Brain pericyte (primary cell): ENCODE data around the gene MIER3.
"Not testable (repeated sequence)": the region's sequence is repeated elsewhere in the genome, so short reads cannot be mapped to it uniquely, and the experiment has no call there.

ENCODE experiments used
- DNase-seq: peaks from one replicate; pipeline ENCODE4 v3.0.0-alpha.2; 2012; ENCODE audit warnings: low read depth, low spot score

MIER3 gene, protein sequence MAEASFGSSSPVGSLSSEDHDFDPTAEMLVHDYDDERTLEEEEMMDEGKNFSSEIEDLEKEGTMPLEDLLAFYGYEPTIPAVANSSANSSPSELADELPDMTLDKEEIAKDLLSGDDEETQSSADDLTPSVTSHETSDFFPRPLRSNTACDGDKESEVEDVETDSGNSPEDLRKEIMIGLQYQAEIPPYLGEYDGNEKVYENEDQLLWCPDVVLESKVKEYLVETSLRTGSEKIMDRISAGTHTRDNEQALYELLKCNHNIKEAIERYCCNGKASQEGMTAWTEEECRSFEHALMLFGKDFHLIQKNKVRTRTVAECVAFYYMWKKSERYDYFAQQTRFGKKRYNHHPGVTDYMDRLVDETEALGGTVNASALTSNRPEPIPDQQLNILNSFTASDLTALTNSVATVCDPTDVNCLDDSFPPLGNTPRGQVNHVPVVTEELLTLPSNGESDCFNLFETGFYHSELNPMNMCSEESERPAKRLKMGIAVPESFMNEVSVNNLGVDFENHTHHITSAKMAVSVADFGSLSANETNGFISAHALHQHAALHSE

DNA sequence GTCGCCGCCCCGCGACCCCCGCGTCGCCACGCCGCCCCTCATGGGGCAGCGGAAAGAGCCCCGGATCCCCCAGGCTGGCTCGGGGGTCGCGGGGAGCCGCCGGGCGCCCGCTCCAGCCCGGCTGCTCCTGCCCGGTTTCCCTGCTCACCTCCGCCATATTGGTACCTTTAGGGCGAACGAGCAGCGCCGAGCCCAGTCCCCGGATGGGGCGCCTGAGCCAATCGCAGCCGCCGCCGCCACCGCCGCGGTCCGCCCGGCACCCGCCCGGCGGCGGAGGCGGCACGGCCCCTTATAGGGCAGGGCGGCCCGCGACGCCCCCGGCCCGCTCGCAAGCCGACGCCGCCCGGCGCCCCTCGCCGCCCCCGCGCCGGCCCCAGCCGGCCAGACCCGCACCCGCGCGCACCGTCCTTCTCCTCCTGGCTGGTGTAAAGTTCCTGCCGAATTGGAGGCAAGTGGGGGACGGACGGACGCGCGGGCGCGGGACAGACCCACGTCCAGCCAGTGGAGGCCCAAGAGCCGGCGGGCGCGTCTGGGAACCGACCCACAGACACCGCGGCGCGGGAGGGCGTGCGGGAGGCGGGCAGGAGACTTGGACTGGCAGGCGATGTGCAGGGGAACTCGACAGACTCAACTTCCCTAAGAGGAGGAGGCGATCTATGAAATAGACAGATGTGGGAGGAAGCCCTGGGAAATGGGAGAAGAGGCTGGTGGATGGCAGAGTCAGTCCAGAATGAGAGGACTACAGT, at the start of gene MIER3:
TSS of gene MIER3 (minus strand) at position 178 of the 746 bp plus-strand sequence. CDS start at position 157, 21 bp downstream.
- DNase-seq, result no peak

DNA sequence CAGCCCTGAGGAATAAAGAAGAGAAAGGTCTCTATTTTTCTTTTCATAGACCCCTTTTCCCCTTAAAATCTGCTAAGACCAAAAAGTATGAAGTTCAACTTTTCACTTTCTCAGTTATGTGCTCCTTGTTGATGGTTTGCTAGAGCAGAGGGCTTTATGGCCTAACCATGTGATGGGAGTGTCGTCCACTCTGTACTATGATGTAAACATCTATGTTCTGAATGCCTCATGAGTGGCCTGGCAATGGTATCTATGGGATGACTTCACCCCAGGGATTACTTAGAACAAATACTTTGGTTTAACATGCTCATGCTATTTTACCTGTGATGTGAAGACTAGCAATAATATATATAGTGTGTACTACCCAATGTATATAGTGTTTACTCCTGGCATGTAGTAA, 43.7 kb upstream of the MIER3 start:
- no peak for DNase-seq

DNA sequence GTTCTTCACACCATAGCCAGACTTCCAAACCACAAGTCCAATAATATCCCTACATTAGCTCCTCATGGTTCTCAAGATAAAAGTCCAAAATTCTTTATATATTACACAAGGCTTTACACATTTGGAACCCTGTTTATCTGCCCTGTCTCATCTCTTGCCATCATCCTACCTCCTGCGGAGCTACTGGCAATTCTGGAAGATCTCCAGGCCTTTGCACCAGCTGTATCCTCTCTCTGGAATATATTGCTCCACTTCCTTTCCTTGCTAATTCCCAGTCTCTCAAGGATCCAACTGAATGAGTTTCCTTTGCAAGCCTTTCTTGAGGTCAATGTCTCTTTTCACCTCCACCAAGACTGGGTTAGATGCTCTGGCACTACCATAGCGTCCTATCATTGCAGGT, 41.3 kb upstream of the MIER3 start:
- DNase-seq, result no peak

DNA sequence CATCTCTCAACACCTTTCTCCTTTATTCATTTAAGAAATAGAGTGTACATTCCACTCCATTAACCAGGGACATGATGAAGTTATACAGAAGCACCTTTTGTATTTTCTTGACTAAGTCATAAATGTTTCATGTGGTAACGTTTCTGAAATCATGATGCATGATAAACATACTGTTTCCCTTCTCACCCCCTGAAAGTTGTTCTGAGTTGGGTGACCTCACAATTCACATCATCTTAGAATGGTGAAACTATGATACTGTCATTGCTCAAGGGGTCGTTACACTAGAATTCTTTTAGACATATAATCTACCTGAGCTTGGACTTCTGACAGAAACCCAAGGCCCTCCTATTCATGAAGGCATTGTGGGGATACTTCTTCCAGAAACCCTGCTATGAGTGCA, 37.8 kb upstream of the MIER3 start:
- no peak for DNase-seq

DNA sequence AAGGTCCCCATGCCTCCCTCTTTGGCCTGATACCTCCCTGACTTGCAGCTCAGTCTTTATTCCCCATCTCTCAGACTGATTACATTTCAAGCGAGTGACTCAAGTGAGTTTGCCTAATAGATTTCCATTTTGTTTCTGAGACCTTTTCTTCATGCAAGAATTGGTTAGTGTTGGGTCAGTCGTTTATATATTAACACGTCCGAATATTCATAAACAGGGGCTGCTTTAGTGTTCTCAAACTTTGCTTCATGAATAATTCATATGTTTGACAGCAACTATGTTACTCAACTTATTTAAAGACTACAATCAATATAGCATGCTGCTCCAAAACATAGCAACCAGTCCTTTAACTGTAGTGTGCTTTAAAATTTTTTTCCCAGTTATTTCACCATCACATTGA, 36.6 kb upstream of the MIER3 start:
- no peak for DNase-seq

DNA sequence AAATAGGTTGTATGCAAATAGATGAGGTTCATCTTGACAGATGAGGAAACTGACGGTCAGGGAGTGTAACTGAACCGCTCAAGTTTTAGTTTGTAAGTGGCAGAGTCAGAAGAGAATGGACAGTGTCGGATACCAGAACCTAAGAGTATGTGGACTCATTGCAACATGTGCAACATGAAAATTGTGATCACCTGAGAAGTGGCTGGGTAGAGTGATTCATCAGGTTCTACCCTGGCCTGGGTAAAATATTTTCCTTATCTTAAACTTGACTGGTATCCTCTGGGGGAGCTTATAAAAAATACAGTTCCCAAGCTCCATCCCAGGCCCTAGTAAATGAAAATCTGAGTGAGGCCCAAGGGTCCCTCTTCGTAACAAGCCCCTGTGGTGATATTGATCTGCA, 35.2 kb upstream of the MIER3 start:
- DNase-seq, result no peak

DNA sequence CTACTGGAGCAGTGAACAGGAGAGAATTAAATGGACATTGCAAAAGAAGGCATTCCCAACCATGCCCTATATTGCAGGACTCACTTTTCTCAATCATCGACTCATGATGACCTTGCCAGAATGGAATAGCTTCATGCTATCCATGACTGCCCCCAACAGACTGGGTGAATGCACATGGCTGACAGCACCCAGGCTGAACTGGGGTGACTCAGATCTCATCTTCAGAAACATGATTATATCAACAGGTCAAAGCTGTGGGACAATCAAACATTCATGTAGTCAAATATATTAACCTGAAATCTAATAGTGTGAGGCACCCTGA, 34.7 kb upstream of the MIER3 start:
- DNase-seq, result no peak

DNA sequence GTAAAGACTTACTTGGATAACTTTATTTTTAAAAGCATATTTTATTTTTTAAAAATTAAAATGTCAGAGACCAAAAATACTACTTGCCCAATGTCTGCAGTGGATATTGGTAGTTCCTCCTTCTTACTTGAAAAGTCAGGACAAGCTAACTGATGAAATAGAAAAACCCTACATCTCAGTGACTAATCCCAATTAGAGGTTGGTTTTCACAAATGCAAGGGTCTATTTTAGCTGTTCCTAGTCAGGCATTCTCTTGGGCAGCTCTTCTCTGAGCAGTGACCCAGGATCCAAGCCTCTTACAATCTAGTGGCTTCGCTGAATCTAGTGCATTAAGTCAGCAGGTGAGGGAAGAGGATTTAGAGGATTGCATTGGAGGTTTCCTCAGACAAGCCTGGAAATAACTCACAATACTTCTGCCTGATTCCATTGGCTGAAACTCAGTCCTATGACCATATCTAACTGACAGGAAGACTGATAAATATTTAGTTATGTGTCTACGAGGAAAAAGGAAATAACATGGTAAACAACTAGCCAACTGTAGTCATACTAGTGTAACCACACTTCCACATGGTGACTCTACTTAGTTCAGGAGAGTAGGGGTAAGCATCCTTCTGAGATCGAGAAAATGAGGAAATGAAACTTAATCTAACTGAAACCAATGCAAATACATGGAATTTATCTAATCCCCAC, 34.2 kb upstream of the MIER3 start:
- DNase-seq, result no peak

DNA sequence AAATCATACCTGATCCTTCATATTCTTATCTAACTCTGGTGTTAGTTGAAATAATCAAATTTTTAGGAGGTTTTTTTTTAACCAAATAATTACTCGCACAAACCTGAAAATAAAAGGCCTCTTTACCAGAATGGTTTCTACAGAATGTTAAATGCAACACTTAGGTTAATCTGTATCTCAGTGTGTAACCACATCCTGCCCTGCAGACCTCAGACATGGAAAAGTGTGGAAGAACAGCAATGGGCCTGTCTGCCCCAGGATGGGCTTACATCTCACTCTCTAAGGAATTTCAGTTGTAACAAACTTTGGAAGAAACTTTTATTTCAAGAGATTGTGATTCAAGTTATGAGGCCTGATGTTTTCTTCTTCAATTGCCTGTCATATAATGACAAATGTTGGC, 32.5 kb upstream of the MIER3 start:
- no peak for DNase-seq

DNA sequence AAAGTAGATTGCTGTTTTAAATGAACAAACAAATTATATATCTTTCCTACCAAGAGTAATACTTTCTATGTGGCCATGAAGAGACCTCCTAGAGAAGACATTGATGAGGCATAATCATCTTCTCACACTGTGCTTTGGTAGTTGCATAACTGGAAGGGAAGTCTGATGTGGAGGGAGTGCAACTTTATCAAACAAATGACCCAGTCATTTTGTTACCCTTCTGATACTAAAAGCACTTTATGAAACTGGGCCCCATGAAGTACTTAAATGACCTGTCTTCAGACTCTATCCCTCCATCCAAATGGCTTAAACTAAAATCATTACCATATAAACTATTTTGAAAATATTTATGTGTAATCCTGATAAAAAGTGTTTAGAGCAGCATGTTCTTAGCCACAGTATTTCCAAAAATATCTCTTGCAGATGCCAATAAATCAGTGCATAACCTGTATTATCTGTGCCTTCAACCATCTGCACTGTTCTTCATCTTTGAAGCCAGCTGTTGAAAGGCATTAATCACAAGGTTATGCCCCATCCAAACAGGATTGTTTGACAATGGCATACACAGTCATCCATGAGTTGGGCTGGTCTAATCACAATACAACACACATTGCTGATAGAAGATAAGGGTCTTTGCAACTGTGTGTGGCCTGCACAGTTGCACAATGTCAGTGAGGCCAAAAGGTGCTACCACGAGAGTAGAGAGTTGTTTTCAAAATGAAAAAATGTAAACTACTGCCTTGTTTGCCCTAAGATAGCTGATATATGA, 31.9 kb upstream of the MIER3 start:
- no peak for DNase-seq

DNA sequence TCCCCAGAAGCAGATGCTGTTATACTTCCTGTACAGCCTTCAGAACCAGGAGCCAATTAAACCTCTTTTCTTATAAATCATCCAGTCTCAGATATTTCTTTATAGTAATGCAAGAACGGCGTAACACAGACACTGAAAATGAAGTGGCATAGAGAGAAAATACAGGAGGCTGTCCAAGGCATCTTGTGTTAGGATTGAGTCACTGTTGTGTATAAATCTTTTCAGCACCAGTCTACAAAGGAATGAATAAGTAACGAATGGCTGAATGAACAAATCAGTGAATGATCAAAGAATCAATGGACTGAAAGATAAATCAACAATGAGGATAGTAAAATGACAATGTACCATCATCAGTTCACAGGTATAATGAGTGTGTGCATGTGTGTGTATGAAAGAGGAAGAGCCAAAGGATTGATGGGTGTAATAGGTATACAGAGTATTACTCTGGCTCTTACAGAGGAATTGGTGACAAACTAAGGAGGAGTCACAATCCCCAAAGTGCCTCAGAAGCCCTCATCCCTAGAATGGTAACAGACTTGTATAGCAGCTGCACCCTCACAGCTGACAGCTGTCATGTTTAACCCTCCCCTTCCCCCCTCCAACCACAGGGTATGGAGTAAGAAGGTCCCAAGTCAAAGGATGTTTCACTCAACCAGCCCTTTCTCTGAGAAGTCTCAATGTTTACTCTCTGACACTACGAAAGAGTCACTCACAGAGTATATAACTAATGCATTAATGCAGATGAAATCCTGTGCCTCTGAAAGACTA, 29.8 kb upstream of the MIER3 start:
- DNase-seq, result no peak

DNA sequence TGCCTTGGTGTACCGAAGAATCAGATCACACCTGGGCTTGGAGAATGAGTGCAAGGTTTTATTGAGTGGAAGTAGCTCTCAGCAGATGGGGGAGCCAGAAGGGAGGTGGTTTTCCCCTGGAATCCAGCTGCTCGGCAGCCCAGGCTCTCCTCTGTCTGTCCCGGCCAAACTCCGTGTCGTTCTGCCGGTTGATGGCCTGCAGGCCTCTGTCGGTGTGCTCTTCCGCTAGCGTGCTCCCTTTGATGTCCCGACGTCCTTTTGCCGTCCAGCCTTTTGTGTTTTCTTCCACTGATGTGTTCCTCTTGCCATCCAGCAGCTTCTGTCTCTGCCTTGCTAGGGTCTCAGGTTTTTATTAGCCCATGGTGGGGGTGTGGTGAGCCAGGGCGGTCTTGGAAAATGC, 28.0 kb upstream of the MIER3 start:
- no peak for DNase-seq

DNA sequence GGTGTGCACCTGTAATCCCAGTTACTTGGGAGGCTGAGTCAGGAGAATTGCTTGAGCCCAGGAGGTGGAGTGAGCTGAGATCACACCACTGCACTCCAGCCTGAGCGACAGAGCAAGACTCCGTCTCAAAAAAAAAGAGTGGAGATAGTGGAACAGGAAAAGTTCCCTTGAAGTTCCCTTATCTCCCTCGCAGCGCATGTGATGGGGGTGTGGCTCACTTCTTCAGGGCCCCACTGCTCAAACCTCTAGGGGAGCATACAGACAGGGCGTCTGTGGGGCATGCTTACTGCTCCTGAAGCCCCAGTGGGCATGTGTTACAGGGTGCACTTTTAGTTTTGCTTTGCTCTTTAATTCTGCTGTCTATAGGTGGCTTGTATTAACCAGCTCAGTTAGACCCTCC, 27.6 kb upstream of the MIER3 start:
- DNase-seq, result not testable (repeated sequence)

DNA sequence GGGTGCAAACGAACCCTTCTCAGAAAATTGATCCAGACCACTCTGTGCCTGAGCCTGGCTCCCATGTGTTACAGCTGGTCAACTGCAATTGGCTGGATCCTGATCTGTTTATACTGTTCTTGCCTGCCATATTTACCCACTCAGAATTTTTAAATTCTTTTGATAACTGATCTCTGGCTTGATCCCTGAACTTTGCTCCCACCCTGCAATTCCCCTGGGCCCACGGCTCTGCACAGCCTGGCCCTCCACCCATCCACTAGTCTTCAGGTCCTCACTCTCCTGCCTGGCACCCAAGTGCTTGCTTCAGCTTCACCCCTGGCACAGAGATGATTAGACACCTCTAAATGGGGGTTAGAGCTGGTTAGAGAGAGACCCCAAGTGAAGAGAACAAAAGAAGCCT, 25.9 kb upstream of the MIER3 start:
- DNase-seq, result no peak

DNA sequence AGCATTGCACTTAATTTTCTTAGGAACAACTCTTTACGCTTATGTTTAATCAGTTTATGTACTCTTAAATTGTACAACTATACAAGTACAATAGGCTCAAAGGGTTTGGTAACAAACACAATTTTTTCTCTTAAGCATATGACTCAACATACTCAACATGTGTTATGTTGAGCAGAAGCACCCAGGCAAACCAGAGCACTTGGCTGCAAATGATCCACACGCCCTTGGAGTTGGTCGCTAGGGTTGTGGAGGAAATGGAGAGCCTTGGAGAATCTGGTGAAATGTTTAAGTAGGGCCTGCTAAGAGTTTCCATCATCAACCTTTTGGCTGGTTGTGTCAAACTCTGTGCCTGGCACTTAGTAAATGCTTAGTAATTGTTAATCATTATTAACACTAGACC, 25.1 kb upstream of the MIER3 start:
- no peak for DNase-seq

DNA sequence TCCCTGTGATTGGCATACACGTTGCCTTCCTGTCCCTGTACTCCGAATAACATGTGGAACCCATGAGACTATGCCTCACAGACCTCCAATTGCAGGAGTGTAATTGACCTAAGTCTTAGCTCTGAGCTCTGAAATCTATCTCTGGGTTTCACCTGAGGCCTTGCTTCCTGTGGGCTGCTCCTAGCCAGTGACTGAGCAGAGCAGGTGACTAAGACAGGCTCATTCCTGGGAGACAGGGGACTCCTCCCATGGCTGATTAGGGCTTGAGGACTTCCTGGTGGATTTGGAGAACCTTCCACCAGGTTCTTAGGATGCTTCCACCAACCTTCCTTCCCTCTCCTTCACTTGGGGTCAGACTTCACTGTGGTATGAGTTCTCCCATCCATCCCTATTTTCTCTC, 22.3 kb upstream of the MIER3 start:
- DNase-seq, result no peak

DNA sequence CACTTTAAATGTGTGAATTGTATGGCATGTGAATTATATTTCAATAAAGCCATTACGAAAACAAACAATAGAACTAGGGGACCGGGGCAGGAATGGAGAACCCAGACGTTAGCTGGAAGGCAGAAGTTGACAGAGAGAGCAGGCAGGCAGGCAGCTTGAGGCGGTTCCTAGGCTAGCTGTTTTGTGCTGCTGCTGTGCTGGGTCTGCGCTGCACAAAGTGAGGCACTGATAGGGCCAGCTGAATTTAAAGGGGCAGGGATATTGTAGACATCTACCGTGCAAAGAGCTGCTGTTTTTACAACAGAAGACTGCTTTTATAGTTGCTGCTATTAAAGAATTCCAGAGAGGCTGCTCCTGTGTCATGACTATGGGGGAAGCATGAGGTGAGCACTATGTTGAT, 21.6 kb upstream of the MIER3 start:
- DNase-seq, result no peak

DNA sequence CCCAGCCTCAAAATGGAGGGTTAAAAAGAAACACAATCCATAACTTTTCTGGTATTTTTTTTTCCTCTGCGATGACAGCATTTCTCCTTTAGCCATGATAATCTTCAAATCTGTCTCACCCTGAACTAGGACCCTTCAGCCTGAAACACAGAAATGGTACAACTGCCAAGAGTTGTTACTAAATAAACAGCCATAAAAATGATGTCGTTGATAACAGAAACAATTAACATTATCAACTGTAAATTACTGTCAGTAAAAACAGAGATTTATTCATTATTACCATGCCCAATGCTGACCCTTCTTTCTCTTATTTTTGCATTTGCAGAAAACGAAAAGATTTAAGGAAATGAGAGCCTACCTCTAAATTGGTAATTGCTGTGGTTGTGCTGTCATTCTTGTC, 19.4 kb upstream of the MIER3 start:
- no peak for DNase-seq

DNA sequence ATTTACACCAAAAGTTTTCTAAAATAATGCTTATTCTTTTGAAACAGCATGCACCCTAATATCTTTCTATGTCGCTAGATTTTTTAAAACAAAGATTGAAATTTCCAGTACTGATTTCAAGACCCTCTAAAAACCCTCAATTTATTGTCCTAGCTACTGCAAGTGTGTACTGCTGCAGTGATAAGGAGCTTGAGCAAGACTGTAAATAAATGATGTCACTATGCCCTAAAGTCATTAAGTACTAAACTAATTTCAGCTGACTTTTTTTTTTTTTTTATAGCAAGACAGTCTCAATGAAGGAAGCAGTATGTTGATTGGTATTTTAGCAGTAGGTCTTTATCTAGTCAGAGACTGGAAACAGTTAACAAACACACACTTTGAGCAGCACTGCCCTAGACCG, 12.2 kb upstream of the MIER3 start:
- DNase-seq, result no peak

DNA sequence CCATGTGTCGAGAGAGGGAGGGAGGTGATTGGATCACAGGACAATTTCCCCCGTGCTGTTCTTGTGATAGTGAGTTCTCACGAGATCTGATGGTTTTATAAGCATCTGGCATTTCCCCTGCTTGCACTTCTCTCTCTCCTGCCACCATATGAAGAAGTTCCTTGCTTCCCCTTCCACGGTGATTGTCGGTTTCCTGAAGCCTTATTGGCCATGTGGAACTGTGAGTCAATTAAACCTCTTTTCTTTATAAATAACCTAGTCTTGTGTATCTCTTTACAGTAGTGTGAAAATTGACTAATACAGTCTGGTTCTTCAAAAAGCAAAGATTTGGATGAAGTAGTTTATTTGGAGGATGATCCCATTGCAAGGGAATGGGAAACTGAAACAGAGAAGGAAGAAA, 11.3 kb upstream of the MIER3 start:
- DNase-seq, result no peak

DNA sequence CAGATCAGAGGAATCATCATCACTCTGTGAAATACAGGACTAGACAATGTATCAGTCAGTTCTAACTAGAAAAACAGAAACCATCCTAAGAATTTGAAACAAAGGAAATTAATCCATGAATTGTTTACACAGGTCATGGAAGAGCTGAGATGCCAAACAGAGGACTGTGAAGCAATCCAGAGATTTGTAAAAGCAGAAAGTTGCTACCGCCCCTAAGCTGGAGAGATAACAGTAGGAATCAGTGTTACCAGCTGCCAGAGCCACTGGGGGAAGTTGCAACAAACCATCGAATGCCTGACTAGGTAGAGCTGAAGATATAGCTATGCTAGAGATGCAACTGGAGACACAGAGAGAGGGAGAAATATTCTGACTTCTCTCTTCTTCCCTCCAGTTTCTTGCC, 10.4 kb upstream of the MIER3 start:
- DNase-seq, result no peak
